ENCODE results near the gene FAAP20.

FAAP20 gene

GRCh38 chr1:2141025-2141424, 53.5 kb downstream of the FAAP20 start:
- H3K79me2 ChIP-seq (ENCODE audit: insufficient read depth, low read length): no peaks in the 10 kb centered on the region
- no peak overlapping the region for H3K4me2 ChIP-seq (ENCODE audit: low read length)
- no peak overlapping the region for H3K4me3 ChIP-seq (ENCODE audit: low read depth, low read length, poor library complexity, severe bottlenecking)
- H2AFZ ChIP-seq (ENCODE audit: low read length): no peak overlapping the region
- no peaks in the 10 kb centered on the region for H4K20me1 ChIP-seq (ENCODE audit: insufficient read depth, low read length)
- H3K9ac ChIP-seq (ENCODE audit: low read length): no peak overlapping the region
- H3K27ac ChIP-seq (ENCODE audit: low read depth, low read length, poor library complexity, severe bottlenecking): no peak overlapping the region
- no peaks in the 10 kb centered on the region for H3K36me3 ChIP-seq (ENCODE audit: insufficient read depth, low read length)
- H3K9me2 ChIP-seq (ENCODE audit: low read depth, low read length): no peaks in the 10 kb centered on the region
- no peaks in the 10 kb centered on the region for H3F3A ChIP-seq (ENCODE audit: insufficient read depth, low read length)
- no peak for TF ChIP-seq CTCF (IDR thresholded peaks at IDR 0.05; ENCODE audit: low read length)
- no peak for TF ChIP-seq EZH2 (IDR thresholded peaks at IDR 0.05; ENCODE audit: borderline replicate concordance, low read length)
- no peaks in the 10 kb centered on the region for H3K27me3 ChIP-seq (ENCODE audit: insufficient read depth, low read length)
- H3K4me1 ChIP-seq (ENCODE audit: insufficient read depth, low read length, severe bottlenecking): no peaks in the 10 kb centered on the region
- no peaks in the 10 kb centered on the region for H3K9me3 ChIP-seq (ENCODE audit: low read length)

All from OCI-LY1 (cell line).